ENCODE data around the gene KRT83. TPM values are rescaled to one million over a fixed set of nuclear protein-coding genes. Genes with fewer than 3 reads are reported as not detected.

Gene KRT83
- total RNA-seq, 1 experiment from 2014 or later: not detected

- Histone ChIP-seq H3K4me2 (ENCODE audit: insufficient read depth, insufficient read length, low read length) (no peak overlapping the region), H4K5ac (ENCODE audit: insufficient read length, low read depth, low read length) (no peak overlapping the region), H4K20me1 (ENCODE audit: control insufficient read depth, insufficient read depth, insufficient read length) (no peaks in the 10 kb centered on the region), H3K9ac (ENCODE audit: extremely low read depth, insufficient read length, low read length) (no peak overlapping the region), H3K18ac (ENCODE audit: insufficient read length, low read depth, low read length) (no peak overlapping the region), H4K91ac (ENCODE audit: insufficient read length, low read depth, low read length) (no peak overlapping the region), H2AFZ (ENCODE audit: low read length) (no peak overlapping the region), H3K9me3 (ENCODE audit: control insufficient read depth, low read depth, low read length) (no peaks in the 10 kb centered on the region), H3K27me3 (ENCODE audit: insufficient read depth, low read length) (no peaks in the 10 kb centered on the region), H3K14ac (ENCODE audit: insufficient read depth, low read length) (no peak overlapping the region), H3K4ac (ENCODE audit: low read depth, low read length) (no peak overlapping the region), H3K23ac (ENCODE audit: insufficient read length, low read depth, low read length) (no peak overlapping the region), H2BK20ac (ENCODE audit: low read depth, low read length, poor library complexity, severe bottlenecking) (no peak overlapping the region), H3K23me2 (ENCODE audit: insufficient read length, low read depth, low read length, poor library complexity, severe bottlenecking) (no peaks in the 10 kb centered on the region), H3K79me2 (ENCODE audit: insufficient read depth, low read length) (no peaks in the 10 kb centered on the region), H4K8ac (replicated peaks; ENCODE audit: insufficient read length, low read depth, low read length) (no peak overlapping the region), H2BK12ac (ENCODE audit: insufficient read length, low read depth, low read length) (no peak overlapping the region), H3K79me1 (ENCODE audit: insufficient read depth, low read depth, low read length, poor library complexity, severe bottlenecking) (no peaks in the 10 kb centered on the region), H2BK120ac (ENCODE audit: low read depth, low read length, poor library complexity, severe bottlenecking) (no peak overlapping the region), H2BK5ac (ENCODE audit: insufficient read length, low read length) (no peak overlapping the region), H2BK15ac (ENCODE audit: low read depth, low read length) (no peak overlapping the region), H3K56ac (ENCODE audit: insufficient read length, low read depth, low read length) (no peak overlapping the region), H3T11ph (ENCODE audit: low read length) (no peak overlapping the region), H3K4me1 (ENCODE audit: insufficient read depth, low read length) (no peaks in the 10 kb centered on the region), H2AK5ac (ENCODE audit: insufficient read length, low read length) (no peak overlapping the region), H3K27ac (ENCODE audit: insufficient read length, low read depth, low read length) (no peak overlapping the region)
- peaks cover 0 to 11% of the 10 kb centered on the region in 2 experiments; a peak in 2 of 4 replicates for H3K4me1 Mint-ChIP-seq
- no CpG with 5 or more reads among the region's 6 CpGs for WGBS (ENCODE audit: extremely low coverage, insufficient read length, low lambda C conversion rate)
- DNase-seq: no peak
- no peaks in the 10 kb centered on the region for H3K9me3 Mint-ChIP-seq
- H3K36me3 Mint-ChIP-seq (ENCODE audit: insufficient read depth in 1 of 3, low read depth in 3 of 3): no peaks in the 10 kb centered on the region
- no peak for TF ChIP-seq CTCF (conservative IDR thresholded peaks at IDR 0.05)
- no peak overlapping the region for H3K27ac Mint-ChIP-seq
- H3K4me3 Mint-ChIP-seq: no peak overlapping the region
- peaks cover 10% of the 10 kb centered on the region for H3K27me3 Mint-ChIP-seq (ENCODE audit: low read depth)
Observed at GRCh38 chr12:52369809-52370208, 48.6 kb upstream of the KRT83 start.
